ENCODE results near the gene ARPP19. TPM values are rescaled to one million over a fixed set of nuclear protein-coding genes. Genes with fewer than 3 reads are reported as not detected.

ARPP19 gene
- total RNA-seq, 1 donor from 2014 or later = 169 TPM

DNA sequence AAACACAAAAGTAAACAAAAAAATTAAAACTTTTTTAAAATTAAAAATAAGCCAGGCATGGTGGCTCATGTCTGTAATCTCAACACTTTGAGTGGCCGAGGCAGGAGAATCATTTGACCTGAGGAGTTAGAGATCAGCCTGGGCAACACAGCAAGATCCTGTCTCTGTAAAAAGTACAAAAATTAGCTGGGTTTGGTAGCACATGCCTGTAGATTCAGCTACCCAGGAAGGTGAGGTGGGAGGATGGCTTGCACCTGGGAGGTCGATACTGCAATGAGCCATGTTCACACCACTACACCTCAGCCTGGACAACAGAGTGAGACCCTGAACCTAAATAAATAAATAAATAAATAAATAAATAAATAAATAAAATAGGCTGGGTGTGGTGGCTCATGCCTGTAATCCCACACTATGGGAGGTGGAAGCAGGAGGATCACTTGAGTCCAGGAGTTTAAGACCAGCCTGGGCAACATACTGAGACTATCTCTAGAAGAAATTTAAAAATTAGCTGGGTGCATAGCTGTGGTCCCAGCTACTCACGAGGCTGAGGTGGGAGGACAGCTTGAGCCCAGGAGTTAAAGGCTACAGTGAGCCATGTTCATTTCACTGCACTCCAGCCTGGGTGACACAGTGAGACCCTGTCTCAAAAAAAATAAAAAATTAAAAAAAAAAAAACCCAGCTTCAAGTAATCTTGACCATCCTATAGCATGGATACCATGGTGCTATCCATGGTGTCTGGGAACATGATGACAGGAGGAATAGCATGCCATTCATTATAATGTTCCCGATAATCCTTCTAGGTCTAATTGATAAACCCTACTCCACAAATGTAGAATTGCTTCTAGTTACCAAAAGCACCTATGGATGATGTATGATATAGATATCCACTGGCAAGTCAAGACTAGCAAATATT lies 44.4 kb downstream of the ARPP19 start:
- Mint-ChIP-seq H3K27me3 (ENCODE audit: unreplicated experiment) (no peaks in the 10 kb centered on the region), H3K4me1 (ENCODE audit: unreplicated experiment) (peaks cover 43% of the 10 kb centered on the region), H3K9me3 (ENCODE audit: unreplicated experiment) (no peaks in the 10 kb centered on the region), H3K36me3 (ENCODE audit: unreplicated experiment) (no peaks in the 10 kb centered on the region), H3K4me3 (ENCODE audit: unreplicated experiment) (no peak overlapping the region), H3K27ac (ENCODE audit: unreplicated experiment) (no peak overlapping the region)
- TF ChIP-seq, protein P1, sequence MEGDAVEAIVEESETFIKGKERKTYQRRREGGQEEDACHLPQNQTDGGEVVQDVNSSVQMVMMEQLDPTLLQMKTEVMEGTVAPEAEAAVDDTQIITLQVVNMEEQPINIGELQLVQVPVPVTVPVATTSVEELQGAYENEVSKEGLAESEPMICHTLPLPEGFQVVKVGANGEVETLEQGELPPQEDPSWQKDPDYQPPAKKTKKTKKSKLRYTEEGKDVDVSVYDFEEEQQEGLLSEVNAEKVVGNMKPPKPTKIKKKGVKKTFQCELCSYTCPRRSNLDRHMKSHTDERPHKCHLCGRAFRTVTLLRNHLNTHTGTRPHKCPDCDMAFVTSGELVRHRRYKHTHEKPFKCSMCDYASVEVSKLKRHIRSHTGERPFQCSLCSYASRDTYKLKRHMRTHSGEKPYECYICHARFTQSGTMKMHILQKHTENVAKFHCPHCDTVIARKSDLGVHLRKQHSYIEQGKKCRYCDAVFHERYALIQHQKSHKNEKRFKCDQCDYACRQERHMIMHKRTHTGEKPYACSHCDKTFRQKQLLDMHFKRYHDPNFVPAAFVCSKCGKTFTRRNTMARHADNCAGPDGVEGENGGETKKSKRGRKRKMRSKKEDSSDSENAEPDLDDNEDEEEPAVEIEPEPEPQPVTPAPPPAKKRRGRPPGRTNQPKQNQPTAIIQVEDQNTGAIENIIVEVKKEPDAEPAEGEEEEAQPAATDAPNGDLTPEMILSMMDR (IDR thresholded peaks at IDR 0.05) = no peak
- no peak for DNase-seq (ENCODE audit: extremely low spot score, unreplicated experiment)

- peak overlapping the region; percentile 75 for H3K27ac Mint-ChIP-seq (ENCODE audit: unreplicated experiment)
- H3K36me3 Mint-ChIP-seq (ENCODE audit: unreplicated experiment) = no peaks in the 10 kb centered on the region
- H3K4me1 Mint-ChIP-seq (ENCODE audit: unreplicated experiment) = peaks cover 41% of the 10 kb centered on the region
- DNase-seq (ENCODE audit: extremely low spot score, unreplicated experiment) = no peak
- H3K27me3 Mint-ChIP-seq (ENCODE audit: unreplicated experiment) = no peaks in the 10 kb centered on the region
- TF ChIP-seq, protein P1 (IDR thresholded peaks at IDR 0.05) = no peak
- no peaks in the 10 kb centered on the region for H3K9me3 Mint-ChIP-seq (ENCODE audit: unreplicated experiment)
- no peak overlapping the region for H3K4me3 Mint-ChIP-seq (ENCODE audit: unreplicated experiment)
Measured at GRCh38 chr15:52523647-52524046, 45.2 kb downstream of the ARPP19 start.

- H3K27me3 Mint-ChIP-seq (ENCODE audit: unreplicated experiment) = no peaks in the 10 kb centered on the region
- H3K27ac Mint-ChIP-seq (ENCODE audit: unreplicated experiment) = peak overlapping the region; percentile 75
- no peak overlapping the region for H3K4me3 Mint-ChIP-seq (ENCODE audit: unreplicated experiment)
- TF ChIP-seq, protein P1 (IDR thresholded peaks at IDR 0.05) = no peak
- H3K9me3 Mint-ChIP-seq (ENCODE audit: unreplicated experiment) = no peaks in the 10 kb centered on the region
- no peaks in the 10 kb centered on the region for H3K36me3 Mint-ChIP-seq (ENCODE audit: unreplicated experiment)
- DNase-seq (ENCODE audit: extremely low spot score, unreplicated experiment) = no peak
- H3K4me1 Mint-ChIP-seq (ENCODE audit: unreplicated experiment) = peaks cover 41% of the 10 kb centered on the region
Measured at GRCh38 chr15:52523192-52523591, 45.6 kb downstream of the ARPP19 start.

- no peaks in the 10 kb centered on the region for H3K27me3 Mint-ChIP-seq (ENCODE audit: unreplicated experiment)
Measured at GRCh38 chr15:52521682-52522081, 47.1 kb downstream of the ARPP19 start.

DNA sequence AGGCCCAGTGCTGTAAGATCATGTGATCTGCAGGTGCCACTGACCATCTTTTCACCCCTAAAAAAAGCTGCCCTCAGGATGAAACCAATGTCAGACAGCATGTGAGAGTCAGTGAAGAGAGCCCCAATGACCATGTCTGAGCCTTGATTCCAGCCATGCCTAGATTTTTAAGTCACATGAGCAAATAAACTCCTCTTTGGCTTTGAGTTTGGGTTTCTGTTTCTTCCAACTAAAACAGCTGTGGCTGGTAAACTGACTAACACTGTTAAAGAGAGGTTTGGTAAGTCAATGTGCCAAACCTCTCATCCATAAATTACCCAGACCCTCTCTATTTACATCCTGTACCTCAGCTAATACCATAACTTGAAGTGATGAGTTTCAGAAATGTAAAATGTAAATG lies 48.4 kb downstream of the ARPP19 start:
- TF ChIP-seq, protein P1 (IDR thresholded peaks at IDR 0.05) = no peak
- no peaks in the 10 kb centered on the region for H3K9me3 Mint-ChIP-seq (ENCODE audit: unreplicated experiment)
- peaks cover 26% of the 10 kb centered on the region for H3K4me1 Mint-ChIP-seq (ENCODE audit: unreplicated experiment)
- no peak overlapping the region for H3K4me3 Mint-ChIP-seq (ENCODE audit: unreplicated experiment)
- H3K27me3 Mint-ChIP-seq (ENCODE audit: unreplicated experiment) = no peaks in the 10 kb centered on the region
- DNase-seq (ENCODE audit: extremely low spot score, unreplicated experiment) = no peak
- H3K27ac Mint-ChIP-seq (ENCODE audit: unreplicated experiment) = no peak overlapping the region
- no peaks in the 10 kb centered on the region for H3K36me3 Mint-ChIP-seq (ENCODE audit: unreplicated experiment)

More at GRCh38 chr15:52521682-52522081, 47.1 kb downstream of the ARPP19 start:
- Mint-ChIP-seq H3K4me3 (ENCODE audit: unreplicated experiment) (no peak overlapping the region), H3K9me3 (ENCODE audit: unreplicated experiment) (no peaks in the 10 kb centered on the region), H3K4me1 (ENCODE audit: unreplicated experiment) (peaks cover 26% of the 10 kb centered on the region), H3K27ac (ENCODE audit: unreplicated experiment) (no peak overlapping the region), H3K36me3 (ENCODE audit: unreplicated experiment) (no peaks in the 10 kb centered on the region)
- TF ChIP-seq, protein P1 (IDR thresholded peaks at IDR 0.05) = no peak
- no peak for DNase-seq (ENCODE audit: extremely low spot score, unreplicated experiment)
